GM12875 (cell line): ENCODE results near the gene MXRA8.

Experiments used
- H3K4me3 ChIP-seq: one replicate; pipeline ENCODE4 v1.5.1; 2011; ENCODE audit warnings: low read depth, low read length, control low read depth
- CTCF ChIP-seq: IDR thresholded peaks from 2 replicates; pipeline ENCODE4 v1.5.1; 2011; ENCODE audit warnings: low read depth, mild to moderate bottlenecking, control low read depth, inconsistent platforms, low read length, moderate library complexity, borderline replicate concordance; ENCODE audit not compliant: insufficient read depth

The MXRA8 gene

GRCh38 chr1:1376551-1377226, 18.3 kb upstream of the MXRA8 start:
- TF ChIP-seq CTCF = no peak
- H3K4me3 ChIP-seq = no peak overlapping the region

- peak within 1 kb of the TSS; percentile 99 for H3K4me3 ChIP-seq
- peak; percentile 37; the same call in 1 of the 2 replicates for TF ChIP-seq CTCF
Measured at GRCh38 chr1:1374929-1375662, 16.7 kb upstream of the MXRA8 start, which contains the start of gene AURKAIP1. Gene AURKAIP1 (minus strand): TSS chr1:1375207. CDS start chr1:1374756, 451 bp downstream.

- H3K4me3 ChIP-seq = peak overlapping the region; percentile 99
- no peak for TF ChIP-seq CTCF
Measured at GRCh38 chr1:1374589-1374928, 16.2 kb upstream of the MXRA8 start.

- H3K4me3 ChIP-seq = peak overlapping the region; percentile 99
- TF ChIP-seq CTCF = no peak
Measured at GRCh38 chr1:1373815-1374588, 15.6 kb upstream of the MXRA8 start.

GRCh38 chr1:1373051-1373814, 14.9 kb upstream of the MXRA8 start:
- no peak for TF ChIP-seq CTCF
- no peak overlapping the region for H3K4me3 ChIP-seq

- peak; percentile 96 for TF ChIP-seq CTCF
- H3K4me3 ChIP-seq = no peak overlapping the region
Measured at GRCh38 chr1:1371746-1372711, 13.7 kb upstream of the MXRA8 start.
